ENCODE measurements around the gene SORCS2. TPM values are rescaled to one million over a fixed set of nuclear protein-coding genes. Genes with fewer than 3 reads are reported as not detected.

SORCS2 gene
- total and polyA plus RNA-seq, 2 experiments from 2014 or later = 0.38 to 1.4 TPM

- TF ChIP-seq EZH2 (IDR thresholded peaks at IDR 0.05; ENCODE audit: insufficient read depth, poor library complexity, severe bottlenecking) (no peak), EZH2phosphoT487 (IDR thresholded peaks at IDR 0.05; ENCODE audit: insufficient read depth, low read depth) (no peak)
- no peak for DNase-seq
- 73 to 79% methylated on average over 14 to 15 of the region's 15 CpGs for WGBS, 2 experiments (ENCODE audit: low coverage in 1 of 2, low lambda C conversion rate in 2 of 2, missing lambda C conversion rate in 2 of 2)
- H3K4me3 ChIP-seq = no peak overlapping the region
- H3K36me3 ChIP-seq (ENCODE audit: low read depth) = no peaks in the 10 kb centered on the region
- no peaks in the 10 kb centered on the region for H4K20me1 ChIP-seq (ENCODE audit: insufficient read depth)
- no peaks in the 10 kb centered on the region for H3K9me2 ChIP-seq (ENCODE audit: insufficient read depth)
- peaks cover 26% of the 10 kb centered on the region; the same call in 1 of the 2 replicates for H3K27me3 ChIP-seq (replicated peaks; ENCODE audit: insufficient read depth)
- in situ Hi-C loops (cut with MboI) = no loop called here
- H3K9me3 ChIP-seq (ENCODE audit: low read depth) = no peaks in the 10 kb centered on the region
- no peak overlapping the region for H3K4me2 ChIP-seq (ENCODE audit: unreplicated experiment)
- H3K9ac ChIP-seq = no peak overlapping the region
- H2AFZ ChIP-seq = no peak overlapping the region
- H3K4me1 ChIP-seq (ENCODE audit: insufficient read depth) = no peaks in the 10 kb centered on the region
- H3K79me2 ChIP-seq (ENCODE audit: insufficient read depth) = no peaks in the 10 kb centered on the region
- no peaks in the 10 kb centered on the region for H3F3A ChIP-seq (ENCODE audit: insufficient read depth)
- no peak overlapping the region for H3K27ac ChIP-seq
Observed at GRCh38 chr4:7677086-7677485, 484.7 kb downstream of the SORCS2 start.

GRCh38 chr4:7677799-7678301 lies 485.5 kb downstream of the SORCS2 start:
- in situ Hi-C loops (cut with MboI) = no loop called here
- Histone ChIP-seq H3K36me3 (ENCODE audit: low read depth) (no peaks in the 10 kb centered on the region), H3F3A (ENCODE audit: insufficient read depth) (no peaks in the 10 kb centered on the region), H3K4me1 (ENCODE audit: insufficient read depth) (no peaks in the 10 kb centered on the region), H4K20me1 (ENCODE audit: insufficient read depth) (no peaks in the 10 kb centered on the region), H3K4me3 (no peak overlapping the region), H3K9me3 (ENCODE audit: low read depth) (no peaks in the 10 kb centered on the region), H3K79me2 (ENCODE audit: insufficient read depth) (no peaks in the 10 kb centered on the region), H3K4me2 (ENCODE audit: unreplicated experiment) (no peak overlapping the region), H3K27ac (no peak overlapping the region), H2AFZ (no peak overlapping the region), H3K9ac (no peak overlapping the region), H3K9me2 (ENCODE audit: insufficient read depth) (no peaks in the 10 kb centered on the region), H3K27me3 (replicated peaks; ENCODE audit: insufficient read depth) (peaks cover 26% of the 10 kb centered on the region; the same call in 1 of the 2 replicates)
- TF ChIP-seq EZH2phosphoT487 (IDR thresholded peaks at IDR 0.05; ENCODE audit: insufficient read depth, low read depth) (no peak), EZH2 (IDR thresholded peaks at IDR 0.05; ENCODE audit: insufficient read depth, poor library complexity, severe bottlenecking) (no peak)
- 62 to 74% methylated on average over 10 to 11 of the region's 11 CpGs for WGBS, 2 experiments (ENCODE audit: low coverage in 1 of 2, low lambda C conversion rate in 2 of 2, missing lambda C conversion rate in 2 of 2)
- no peak for DNase-seq

- Histone ChIP-seq H3F3A (ENCODE audit: insufficient read depth) (no peaks in the 10 kb centered on the region), H3K27me3 (replicated peaks; ENCODE audit: insufficient read depth) (peaks cover 26% of the 10 kb centered on the region; the same call in 1 of the 2 replicates), H3K27ac (no peak overlapping the region), H3K4me3 (no peak overlapping the region), H3K9ac (no peak overlapping the region), H3K9me3 (ENCODE audit: low read depth) (no peaks in the 10 kb centered on the region), H3K36me3 (ENCODE audit: low read depth) (no peaks in the 10 kb centered on the region), H2AFZ (no peak overlapping the region), H3K4me1 (ENCODE audit: insufficient read depth) (no peaks in the 10 kb centered on the region), H3K4me2 (ENCODE audit: unreplicated experiment) (no peak overlapping the region), H4K20me1 (ENCODE audit: insufficient read depth) (no peaks in the 10 kb centered on the region), H3K79me2 (ENCODE audit: insufficient read depth) (no peaks in the 10 kb centered on the region), H3K9me2 (ENCODE audit: insufficient read depth) (no peaks in the 10 kb centered on the region)
- TF ChIP-seq EZH2phosphoT487 (IDR thresholded peaks at IDR 0.05; ENCODE audit: insufficient read depth, low read depth) (no peak), EZH2 (IDR thresholded peaks at IDR 0.05; ENCODE audit: insufficient read depth, poor library complexity, severe bottlenecking) (no peak)
- WGBS, 2 experiments (ENCODE audit: low coverage in 1 of 2, low lambda C conversion rate in 2 of 2, missing lambda C conversion rate in 2 of 2) = 56 to 65% methylated on average over 9 of the region's 9 CpGs
- in situ Hi-C loops (cut with MboI) = no loop called here
- no peak for DNase-seq
Observed at GRCh38 chr4:7678318-7678852, 486.0 kb downstream of the SORCS2 start.

GRCh38 chr4:7679406-7680040 lies 487.2 kb downstream of the SORCS2 start:
- Histone ChIP-seq H3F3A (ENCODE audit: insufficient read depth) (no peaks in the 10 kb centered on the region), H3K9me2 (ENCODE audit: insufficient read depth) (no peaks in the 10 kb centered on the region), H3K4me3 (no peak overlapping the region), H2AFZ (no peak overlapping the region), H3K36me3 (ENCODE audit: low read depth) (no peaks in the 10 kb centered on the region), H3K4me1 (ENCODE audit: insufficient read depth) (no peaks in the 10 kb centered on the region), H3K27ac (no peak overlapping the region), H3K79me2 (ENCODE audit: insufficient read depth) (no peaks in the 10 kb centered on the region), H4K20me1 (ENCODE audit: insufficient read depth) (no peaks in the 10 kb centered on the region), H3K27me3 (replicated peaks; ENCODE audit: insufficient read depth) (peaks cover 26% of the 10 kb centered on the region; the same call in 1 of the 2 replicates), H3K9ac (no peak overlapping the region), H3K9me3 (ENCODE audit: low read depth) (no peaks in the 10 kb centered on the region), H3K4me2 (ENCODE audit: unreplicated experiment) (no peak overlapping the region)
- WGBS, 2 experiments (ENCODE audit: low coverage in 1 of 2, low lambda C conversion rate in 2 of 2, missing lambda C conversion rate in 2 of 2) = 58 to 60% methylated on average over 11 of the region's 11 CpGs
- in situ Hi-C loops (cut with MboI) = no loop called here
- TF ChIP-seq EZH2phosphoT487 (IDR thresholded peaks at IDR 0.05; ENCODE audit: insufficient read depth, low read depth) (no peak), EZH2 (IDR thresholded peaks at IDR 0.05; ENCODE audit: insufficient read depth, poor library complexity, severe bottlenecking) (no peak)
- DNase-seq = no peak

Data from GM23248 (cell line).